IMR-90 (cell line): ENCODE measurements around the gene OSTN. TPM values are rescaled to one million over a fixed set of nuclear protein-coding genes. Genes with fewer than 3 reads are reported as not detected.

Source experiments
- ATAC-seq: fragments of 200-7000 bp; cut with Tn5 transposase; 2 replicates; pipeline ENCODE4 v1.9.1; 2020; ENCODE audit warnings: low read depth, mild to moderate bottlenecking, moderate library complexity
- BruUV-seq: library from RNA; stranded (reverse); fragments of 400-500 nt; replicated peaks from 2 replicates; lab custom pipeline; 2021; lab: Mats Ljungman, UMichigan
- CTCF ChIA-PET: fragments of 300-600 bp; formaldehyde crosslinking; extraction: SDS; loops from one replicate; lab custom pipeline; 2021; ENCODE audit warnings: antibody characterized with exemption; lab: Yijun Ruan, JAX
- POLR2A ChIA-PET: fragments of 300-600 bp; sonication (Branson Sonifier 250); formaldehyde crosslinking; loops from one replicate; lab custom pipeline; 2022; ENCODE audit warnings: antibody characterized with exemption; ENCODE audit not compliant: unreplicated experiment; lab: Charles Lee
- DNase-seq: peaks from one replicate; pipeline ENCODE4 v3.0.0; 2013
- H2AFZ ChIP-seq: replicated peaks from 2 replicates; pipeline ENCODE3; 2013; ENCODE audit warnings: low read length, mild to moderate bottlenecking; ENCODE audit not compliant: poor library complexity
- H2AK5ac ChIP-seq: 2 replicates; pipeline ENCODE4 v1.6.1; 2013; ENCODE audit warnings: low read depth, low read length, inconsistent platforms
- H2AK9ac ChIP-seq: replicated peaks from 2 replicates; pipeline ENCODE3; 2013; ENCODE audit warnings: mild to moderate bottlenecking, low read depth, low read length, moderate library complexity; ENCODE audit not compliant: poor library complexity
- H2BK120ac ChIP-seq: 2 replicates; pipeline ENCODE4 v1.6.1; 2013; ENCODE audit warnings: low read depth, low read length, inconsistent platforms
- H2BK15ac ChIP-seq: 3 replicates; pipeline ENCODE4 v1.6.1; 2013; ENCODE audit warnings: low read depth, low read length, inconsistent platforms
- H2BK20ac ChIP-seq: 2 replicates; pipeline ENCODE4 v1.6.1; 2013; ENCODE audit warnings: low read depth, mild to moderate bottlenecking, inconsistent platforms, low read length, moderate library complexity
- H2BK5ac ChIP-seq: 2 replicates; pipeline ENCODE4 v1.6.1; 2013; ENCODE audit warnings: mild to moderate bottlenecking, low read depth, low read length, inconsistent platforms; ENCODE audit not compliant: poor library complexity, severe bottlenecking
- H3K14ac ChIP-seq: replicated peaks from 2 replicates; pipeline ENCODE4 v1.6.1; 2013; ENCODE audit warnings: low read depth, low read length, inconsistent platforms
- H3K18ac ChIP-seq: 2 replicates; pipeline ENCODE4 v1.6.1; 2013; ENCODE audit warnings: low read depth, low read length, control low read depth
- H3K23ac ChIP-seq: 2 replicates; pipeline ENCODE4 v1.6.1; 2013; ENCODE audit warnings: low read depth, low read length, inconsistent platforms
- H3K27ac ChIP-seq: 2 replicates; pipeline ENCODE4 v1.5.1; 2013; ENCODE audit warnings: mild to moderate bottlenecking, control low read depth, low read length; ENCODE audit not compliant: insufficient read depth
- H3K27me3 ChIP-seq: 2 replicates; pipeline ENCODE4 v1.6.1; 2013; ENCODE audit warnings: low read length; ENCODE audit not compliant: control insufficient read depth, insufficient read depth
- H3K36me3 ChIP-seq: 2 replicates; pipeline ENCODE4 v1.6.1; 2013; ENCODE audit warnings: low read length, mixed read lengths; ENCODE audit not compliant: control insufficient read depth, insufficient read depth
- H3K4ac ChIP-seq: 2 replicates; pipeline ENCODE4 v1.6.1; 2013; ENCODE audit warnings: low read depth, low read length, inconsistent platforms
- H3K4me1 ChIP-seq: 2 replicates; pipeline ENCODE4 v1.6.1; 2013; ENCODE audit warnings: low read length, mixed read lengths; ENCODE audit not compliant: control insufficient read depth, insufficient read depth
- H3K4me2 ChIP-seq: 2 replicates; pipeline ENCODE4 v1.6.1; 2013; ENCODE audit warnings: low read depth, mild to moderate bottlenecking, control low read depth, low read length, moderate library complexity
- H3K4me3 ChIP-seq: 2 replicates; pipeline ENCODE4 v1.5.1; 2013; ENCODE audit warnings: low read depth, mild to moderate bottlenecking, control low read depth, low read length, moderate library complexity; ENCODE audit not compliant: insufficient read depth
- H3K56ac ChIP-seq: 2 replicates; pipeline ENCODE4 v1.6.1; 2013; ENCODE audit warnings: low read length, inconsistent platforms; ENCODE audit not compliant: insufficient read depth; ENCODE audit errors: extremely low read depth
- H3K79me1 ChIP-seq, 2 experiments: 2 replicates each; pipeline ENCODE4 v1.6.1; 2013; ENCODE audit warnings: low read length in 2 of 2, inconsistent platforms in 1 of 2, low read depth in 1 of 2
- H3K9ac ChIP-seq: 2 replicates; pipeline ENCODE4 v1.6.1; 2013; ENCODE audit warnings: low read depth, low read length, control low read depth
- H3K9me1 ChIP-seq: 2 replicates; pipeline ENCODE4 v1.6.1; 2013; ENCODE audit warnings: low read length, inconsistent platforms; ENCODE audit not compliant: insufficient read depth
- H3K9me3 ChIP-seq: 2 replicates; pipeline ENCODE4 v1.6.1; 2013; ENCODE audit warnings: low read length; ENCODE audit not compliant: control insufficient read depth, insufficient read depth
- H4K20me1 ChIP-seq: 2 replicates; pipeline ENCODE4 v1.6.1; 2013; ENCODE audit warnings: low read length, inconsistent platforms; ENCODE audit not compliant: insufficient read depth
- H4K5ac ChIP-seq: 2 replicates; pipeline ENCODE4 v1.6.1; 2013; ENCODE audit warnings: mild to moderate bottlenecking, low read depth, low read length, control low read depth
- H4K8ac ChIP-seq, 2 experiments: 2 replicates each; pipeline ENCODE4 v1.6.1; 2013; ENCODE audit warnings: low read depth in 2 of 2, low read length in 2 of 2, control low read depth in 1 of 2, inconsistent platforms in 1 of 2
- H4K91ac ChIP-seq: 2 replicates; pipeline ENCODE4 v1.6.1; 2013; ENCODE audit warnings: low read depth, low read length, inconsistent platforms; ENCODE audit not compliant: insufficient read depth
- BHLHE40 ChIP-seq: fragments of 150-350 bp; IDR thresholded peaks from 2 replicates; pipeline ENCODE4 v1.6.1; 2016; ENCODE audit warnings: mild to moderate bottlenecking, low read depth, low read length
- MAZ ChIP-seq: IDR thresholded peaks from 2 replicates; pipeline ENCODE4 v1.6.1; 2012; ENCODE audit warnings: low read depth, mild to moderate bottlenecking, low read length, improper control_type of control experiment, moderate library complexity, borderline replicate concordance
- MXI1 ChIP-seq: IDR thresholded peaks from 2 replicates; pipeline ENCODE4 v1.6.1; 2012; ENCODE audit warnings: low read depth, mild to moderate bottlenecking, low read length, moderate library complexity, borderline replicate concordance
- WGBS, 2 experiments: methylation state at CpG; one replicate each; pipeline versions ENCODE4 v1.1.5 to v1.1.7; 2013; ENCODE audit warnings: missing lambda C conversion rate in 2 of 2; ENCODE audit not compliant: insufficient read length in 1 of 2; ENCODE audit errors: extremely low coverage in 2 of 2; 5-methylcytosine and 5-hydroxymethylcytosine counted together
- dilution Hi-C: fragments of 300-500 bp; cut with HindIII; formaldehyde crosslinking; loops from one replicate; pipeline ENCODE4 v1.14.3; 2018; ENCODE audit warnings: low sequenced_read_pairs; ENCODE audit not compliant: unreplicated experiment
- in situ Hi-C: fragments of 300-500 bp; cut with MboI; formaldehyde crosslinking; loops from 3 replicates; pipeline ENCODE4 v1.14.3; 2019; ENCODE audit warnings: low sequenced_read_pairs, inconsistent platforms, mixed read lengths
- intact Hi-C: fragments of 100-400 bp; cut with micrococcal nuclease; formaldehyde crosslinking; loops from 2 replicates; pipeline ENCODE4 v1.10.0; 2022
- polyA plus RNA-seq, 3 experiments: library from polyadenylated mRNA; depleted of rRNA; stranded (reverse); fragments of >200 nt; gene quantifications; 2 replicates each; pipeline ENCODE4 v1.2.3, GENCODE V29; 2012; ENCODE audit warnings: low replicate concordance in 1 of 3
- total RNA-seq: library from RNA; depleted of rRNA; stranded (reverse); fragments of >200 nt; gene quantifications from 2 replicates; pipeline ENCODE4 v1.2.3, GENCODE V29; 2012

The OSTN gene
- total and polyA plus RNA-seq, 2 of the 4 experiments (the other 2 are of a cell fraction): not detected

DNA sequence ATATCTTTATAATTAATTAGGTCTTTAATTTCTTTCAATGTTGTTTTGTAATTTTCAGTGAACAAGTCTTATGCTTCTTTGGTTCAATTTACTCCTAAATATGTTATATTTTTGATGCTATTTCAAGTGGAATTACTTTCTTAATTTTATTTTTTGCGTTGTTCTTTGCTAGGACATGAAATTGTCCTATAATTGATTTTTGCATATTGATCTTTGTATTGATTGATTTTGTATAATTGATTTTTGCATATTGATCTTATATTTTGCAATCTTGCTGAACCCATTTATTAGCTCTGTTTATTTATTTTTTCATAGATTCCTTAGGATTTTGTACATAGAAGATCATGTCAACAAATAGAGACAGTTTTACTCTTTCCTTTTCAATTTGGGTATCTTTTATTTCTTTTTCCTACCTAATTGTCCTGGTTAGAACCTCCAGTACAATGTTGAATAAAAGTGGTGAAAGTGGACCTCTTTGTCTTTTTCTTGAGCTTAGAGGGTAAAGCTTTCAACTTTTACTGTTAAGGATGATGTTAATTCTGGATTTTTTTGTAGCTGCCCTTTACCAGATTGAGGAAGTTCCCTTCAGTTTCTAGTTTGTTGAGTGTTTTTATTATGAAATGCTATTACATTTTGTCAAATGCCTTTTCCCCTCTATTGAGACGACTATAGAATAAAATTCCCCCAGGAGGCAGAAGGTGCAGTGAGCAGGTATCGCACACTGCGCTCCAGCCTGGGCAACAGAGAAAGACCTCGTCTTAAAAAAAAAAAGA is 93.4 kb downstream of the OSTN start:
- no CpG with 5 or more reads among the region's 5 CpGs for whole genome bisulfite sequencing, 2 experiments
- DNase-seq (no peak), ATAC-seq (no peak)
- Histone ChIP-seq H3K9ac (no peak overlapping the region), H3K9me3 (no peaks in the 10 kb centered on the region), H3K36me3 (no peaks in the 10 kb centered on the region), H4K91ac (no peak overlapping the region), H3K56ac (no peak overlapping the region), H3K4me3 (no peak overlapping the region), H2AK9ac (no peak overlapping the region), H3K4me2 (no peak overlapping the region), H4K5ac (no peak overlapping the region), H3K4ac (no peak overlapping the region), H2AK5ac (no peak overlapping the region), H2BK5ac (no peak overlapping the region), H4K8ac (no peak overlapping the region), H3K18ac (no peak overlapping the region), H2AFZ (no peak overlapping the region), H3K79me1 (no peaks in the 10 kb centered on the region), H3K27me3 (no peaks in the 10 kb centered on the region), H3K4me1 (no peaks in the 10 kb centered on the region), H2BK120ac (no peak overlapping the region), H3K14ac (no peak overlapping the region), H4K20me1 (no peaks in the 10 kb centered on the region), H3K27ac (no peak overlapping the region), H2BK20ac (no peak overlapping the region), H2BK15ac (no peak overlapping the region), H3K23ac (no peak overlapping the region), H3K9me1 (no peaks in the 10 kb centered on the region)
- dilution Hi-C loops: no loop called here
- intact Hi-C loops: no loop called here
- ChIA-PET POLR2A (interaction anchor here (0.7 kb wide), 1 partner anchor 629 kb away, joined by 5 read pairs; no protein-coding TSS in a partner anchor), CTCF (interaction anchor here (0.6 kb wide), 1 partner anchor 410 kb away, joined by 3 read pairs; no protein-coding TSS in a partner anchor)
- in situ Hi-C loops: no loop called here
- BruUV-seq: no TSS peak
- TF ChIP-seq MAZ (no peak), MXI1 (no peak), BHLHE40 (no peak)
